HFF-Myc (cell line): ENCODE results near the gene SERTAD3.
"Not testable (repeated sequence)": the region's sequence is repeated elsewhere in the genome, so short reads cannot be mapped to it uniquely, and the experiment has no call there.

ENCODE experiments used
- DNase-seq: peaks from one replicate; pipeline ENCODE4 v3.0.0-alpha.2; 2011; ENCODE audit warnings: low read depth; ENCODE audit errors: extremely low read depth
- H3K4me3 ChIP-seq: replicated peaks from 2 replicates; pipeline ENCODE4 v1.5.1; 2011; ENCODE audit warnings: low read depth, mild to moderate bottlenecking, control low read depth, low read length
- TF ChIP-seq, protein P1 (sequence below): IDR thresholded peaks from 2 replicates; pipeline ENCODE4 v1.5.1; 2012; ENCODE audit warnings: mild to moderate bottlenecking, low read depth, low read length, control low read depth; ENCODE audit errors: missing control alignments

SERTAD3 gene

DNA sequence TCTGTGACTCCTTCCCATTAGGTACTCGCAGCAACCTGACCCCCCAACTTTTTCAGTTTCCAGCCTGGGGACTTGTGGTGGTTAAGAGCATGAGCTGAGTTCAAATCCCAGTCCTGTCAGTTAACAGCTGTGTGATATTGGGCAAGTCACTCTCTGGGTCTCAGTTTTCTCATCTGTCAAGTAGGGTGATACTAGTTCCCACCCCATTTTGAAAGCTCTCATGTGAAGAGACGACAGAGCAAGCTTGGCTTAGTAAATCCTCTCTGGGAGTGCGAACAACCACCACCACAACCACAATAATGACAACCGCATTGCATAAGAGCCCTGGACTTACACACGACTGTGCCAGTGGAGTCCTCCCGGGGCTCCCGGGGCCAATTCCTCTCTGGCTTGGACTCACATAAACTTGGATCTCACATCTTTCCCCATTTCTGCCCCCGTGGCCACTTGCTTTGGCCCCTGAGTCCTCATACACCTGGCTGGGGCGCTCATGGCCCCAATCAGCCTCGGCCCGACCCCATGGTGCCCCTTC, 21.0 kb upstream of the SERTAD3 start:
- TF ChIP-seq, protein P1, sequence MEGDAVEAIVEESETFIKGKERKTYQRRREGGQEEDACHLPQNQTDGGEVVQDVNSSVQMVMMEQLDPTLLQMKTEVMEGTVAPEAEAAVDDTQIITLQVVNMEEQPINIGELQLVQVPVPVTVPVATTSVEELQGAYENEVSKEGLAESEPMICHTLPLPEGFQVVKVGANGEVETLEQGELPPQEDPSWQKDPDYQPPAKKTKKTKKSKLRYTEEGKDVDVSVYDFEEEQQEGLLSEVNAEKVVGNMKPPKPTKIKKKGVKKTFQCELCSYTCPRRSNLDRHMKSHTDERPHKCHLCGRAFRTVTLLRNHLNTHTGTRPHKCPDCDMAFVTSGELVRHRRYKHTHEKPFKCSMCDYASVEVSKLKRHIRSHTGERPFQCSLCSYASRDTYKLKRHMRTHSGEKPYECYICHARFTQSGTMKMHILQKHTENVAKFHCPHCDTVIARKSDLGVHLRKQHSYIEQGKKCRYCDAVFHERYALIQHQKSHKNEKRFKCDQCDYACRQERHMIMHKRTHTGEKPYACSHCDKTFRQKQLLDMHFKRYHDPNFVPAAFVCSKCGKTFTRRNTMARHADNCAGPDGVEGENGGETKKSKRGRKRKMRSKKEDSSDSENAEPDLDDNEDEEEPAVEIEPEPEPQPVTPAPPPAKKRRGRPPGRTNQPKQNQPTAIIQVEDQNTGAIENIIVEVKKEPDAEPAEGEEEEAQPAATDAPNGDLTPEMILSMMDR: no peak
- peak overlapping the region; percentile 61 for H3K4me3 ChIP-seq
- no peak for DNase-seq

DNA sequence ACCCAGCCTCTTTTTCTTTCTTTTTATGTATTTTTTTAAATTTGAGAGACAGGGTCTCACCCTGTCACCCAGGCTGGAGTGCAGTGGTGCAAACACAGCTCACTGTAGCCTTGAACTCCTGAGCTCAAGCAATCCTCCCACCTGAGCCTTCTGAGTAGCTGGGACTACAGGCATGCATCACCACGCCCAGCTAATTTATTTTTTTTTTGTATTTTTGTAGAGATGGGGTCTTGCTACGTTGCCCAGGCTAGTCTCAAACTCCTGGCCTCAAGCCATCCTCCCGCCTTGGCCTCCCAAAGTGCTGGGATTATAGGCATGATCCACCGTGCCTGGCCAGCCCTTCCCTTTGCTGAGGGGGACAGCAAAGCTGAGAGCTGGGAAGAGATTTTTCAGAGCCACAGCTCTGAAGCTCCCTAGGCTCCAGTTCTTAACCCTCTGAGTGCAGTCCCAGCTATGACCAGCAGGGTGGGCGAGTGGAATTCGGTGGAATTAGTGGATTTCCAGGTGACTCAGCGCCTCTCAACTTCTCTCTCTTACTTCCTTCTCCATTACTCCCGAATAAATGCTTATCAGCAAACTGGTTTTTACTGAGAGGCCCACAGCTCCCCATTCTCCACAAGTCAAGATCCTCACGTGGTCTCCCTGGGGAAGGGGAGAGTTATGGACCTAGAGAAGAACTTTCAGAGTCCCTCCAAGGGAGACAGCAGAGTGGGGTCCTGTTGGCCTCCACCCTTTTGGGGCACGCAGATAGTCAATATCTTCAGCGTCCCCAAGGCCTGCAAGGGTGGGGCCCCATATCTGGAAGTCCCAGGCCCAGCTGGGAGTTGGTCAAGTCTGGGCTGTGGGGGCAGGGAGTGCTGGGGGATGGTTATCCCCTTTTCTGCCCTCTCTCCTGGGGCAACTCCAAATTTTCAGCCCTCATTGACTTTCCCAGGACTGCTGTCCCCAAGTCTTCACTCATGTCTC, 20.2 kb upstream of the SERTAD3 start:
- H3K4me3 ChIP-seq: peak overlapping the region; percentile 61; the same call in 1 of the 2 replicates
- peak; percentile 87 for DNase-seq
- TF ChIP-seq, protein P1: peak; percentile 80

GRCh38 chr19:40463587-40464037, 19.5 kb upstream of the SERTAD3 start:
- not testable (repeated sequence) for H3K4me3 ChIP-seq, DNase-seq

GRCh38 chr19:40461669-40462221, 17.6 kb upstream of the SERTAD3 start:
- DNase-seq: no peak
- TF ChIP-seq, protein P1: no peak
- H3K4me3 ChIP-seq: no peak overlapping the region

DNA sequence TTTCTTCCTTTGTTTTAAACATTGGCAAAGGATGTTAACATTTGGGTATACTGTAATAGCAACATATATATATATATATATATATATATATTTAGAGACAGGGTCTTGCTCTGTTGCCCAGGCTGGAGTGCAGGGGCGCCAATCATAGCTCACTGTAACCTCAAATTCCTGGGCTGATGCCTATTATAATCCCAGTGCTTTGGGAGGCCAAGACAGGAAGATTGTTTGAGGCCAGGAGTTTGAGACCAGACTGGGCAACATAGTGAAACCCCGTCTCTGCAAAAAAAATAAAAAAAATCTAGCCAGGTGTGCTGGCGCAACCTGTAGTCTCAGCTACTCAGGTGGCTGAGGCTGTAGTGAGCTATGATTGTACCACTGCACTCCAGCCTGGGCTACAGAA, 16.1 kb upstream of the SERTAD3 start:
- TF ChIP-seq, protein P1: no peak
- H3K4me3 ChIP-seq: no peak overlapping the region
- DNase-seq: no peak

DNA sequence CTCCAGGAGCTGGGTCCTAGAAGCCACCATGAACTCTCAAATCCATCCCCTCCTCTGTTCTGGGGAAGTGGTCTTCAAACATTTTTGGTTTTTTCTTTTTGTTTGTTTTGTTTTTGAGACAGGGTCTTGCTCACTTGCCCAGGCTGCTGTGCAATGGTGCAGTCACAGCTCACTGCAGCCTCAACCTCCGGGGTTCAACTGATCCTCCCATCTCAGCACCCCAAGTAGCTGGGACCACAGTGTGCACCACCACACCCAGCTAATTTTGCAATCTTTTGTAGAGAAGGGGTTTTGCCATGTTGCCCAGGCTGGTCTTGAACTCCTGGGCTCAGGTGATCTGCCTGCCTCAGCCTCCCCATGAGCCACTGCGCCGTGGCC, 14.5 kb upstream of the SERTAD3 start:
- TF ChIP-seq, protein P1: no peak
- H3K4me3 ChIP-seq: no peak overlapping the region
- no peak for DNase-seq

DNA sequence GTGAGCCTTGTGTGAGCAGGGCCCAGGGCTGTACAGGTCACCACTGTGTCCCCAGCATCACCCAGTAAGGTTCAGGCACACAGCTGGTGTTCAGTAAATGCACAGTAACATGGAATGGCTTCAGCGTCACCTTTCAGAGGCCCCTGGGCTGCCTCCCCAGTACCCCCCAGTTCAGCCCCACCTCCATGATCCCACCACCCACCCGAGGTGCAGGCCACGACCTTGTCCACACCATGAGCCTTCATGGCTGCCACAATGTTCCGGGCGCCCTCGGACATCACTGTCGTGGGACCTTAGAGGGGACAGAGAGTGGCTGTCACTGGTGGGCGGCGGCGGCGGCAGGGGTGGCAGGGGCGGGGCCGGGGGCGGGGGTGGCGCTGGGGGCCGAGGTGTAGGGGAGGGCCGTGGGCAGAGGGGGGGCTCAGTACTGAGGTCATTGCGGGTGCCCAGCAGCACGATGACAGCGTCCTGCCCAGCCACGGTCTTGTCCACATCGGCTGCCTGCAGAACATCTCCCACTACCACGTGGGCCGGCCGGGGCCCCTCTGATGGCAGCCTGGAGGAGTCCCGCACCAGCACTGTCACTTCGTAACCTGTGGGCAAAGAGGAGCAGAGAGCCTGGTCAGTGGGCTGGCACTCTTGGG, 13.9 kb upstream of the SERTAD3 start:
- no peak for DNase-seq
- TF ChIP-seq, protein P1: no peak
- H3K4me3 ChIP-seq: no peak overlapping the region
